GM19023 (cell line): Measurements from ENCODE around the gene SUGCT.

Experiments
- ATAC-seq: cut with Tn5 transposase; IDR thresholded peaks from one replicate; pipeline ENCODE4 v1.9.1; 2021; ENCODE audit warnings: mild to moderate bottlenecking, moderate library complexity; ENCODE audit not compliant: unreplicated experiment

The SUGCT gene

DNA sequence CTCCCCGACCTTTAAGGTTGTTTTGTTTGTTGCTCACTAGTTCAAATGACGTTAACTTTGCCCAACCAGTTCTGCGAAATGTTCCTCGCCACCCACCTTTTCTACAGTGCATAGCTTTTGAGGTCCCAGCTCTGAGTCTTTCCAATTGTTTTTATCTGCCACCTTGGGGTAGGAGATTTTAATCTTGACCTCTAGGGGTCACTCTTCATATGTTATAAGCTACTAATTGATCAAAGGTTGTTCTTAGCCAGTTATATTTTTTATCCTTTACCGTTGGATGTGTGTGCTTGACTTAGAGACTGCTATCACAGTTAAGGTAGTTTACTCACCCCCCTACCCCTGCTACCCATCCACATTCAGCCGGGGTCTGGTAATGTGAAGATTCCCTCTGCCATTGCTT, 372.4 kb downstream of the SUGCT start:
- ATAC-seq: no peak

DNA sequence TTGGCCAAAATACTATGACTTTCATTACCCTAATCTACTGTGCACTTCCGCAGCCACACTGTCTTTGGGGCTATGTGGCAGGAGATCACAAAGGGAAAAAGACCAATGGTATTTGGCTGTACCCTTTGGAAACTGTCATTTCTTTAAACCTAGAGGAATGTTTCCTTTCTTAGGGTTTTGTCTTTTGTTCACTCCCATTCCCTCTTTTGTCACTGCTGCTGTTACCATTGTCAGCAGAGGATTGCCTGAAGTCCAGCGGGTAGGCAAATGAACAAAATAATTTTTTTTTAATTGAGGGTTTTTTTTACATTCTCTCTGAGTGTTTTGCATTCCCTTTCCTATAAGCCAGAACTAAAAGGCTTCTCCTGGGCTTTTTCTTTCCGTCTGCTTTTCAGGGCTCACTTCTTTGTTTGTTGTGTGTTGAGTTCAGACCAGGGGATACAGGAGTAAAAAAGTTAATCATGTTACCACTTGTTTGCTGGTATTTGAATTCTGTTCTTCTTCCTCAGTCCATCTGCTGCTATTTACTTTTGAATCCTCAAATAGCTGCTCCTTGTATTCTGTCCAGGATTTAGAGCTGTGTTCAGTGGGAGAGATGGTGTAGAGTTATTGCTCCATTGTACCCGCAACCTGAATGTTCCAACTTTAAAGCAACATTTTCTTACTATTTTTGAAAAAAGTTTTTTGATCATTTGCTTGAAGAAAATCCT, 374.6 kb downstream of the SUGCT start:
- no peak for ATAC-seq

DNA sequence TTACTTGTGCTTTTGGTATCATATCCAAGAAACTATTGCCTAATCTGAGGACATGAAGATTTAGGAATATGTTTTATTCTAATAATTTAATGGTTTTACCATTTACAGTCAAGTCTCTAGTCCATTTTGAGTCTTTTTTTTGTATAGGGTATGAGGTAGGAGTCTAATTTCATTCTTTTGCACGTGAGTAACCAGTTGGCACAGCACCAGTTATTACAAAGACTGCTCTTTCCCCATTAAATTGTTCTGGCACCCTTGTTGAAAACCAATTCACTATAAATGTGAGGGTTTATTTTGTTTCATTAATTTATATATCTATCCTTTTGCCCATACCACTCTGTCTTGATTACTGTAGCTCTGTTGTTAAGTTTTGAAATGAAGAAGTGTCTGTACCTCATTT, 381.6 kb downstream of the SUGCT start:
- no peak for ATAC-seq

DNA sequence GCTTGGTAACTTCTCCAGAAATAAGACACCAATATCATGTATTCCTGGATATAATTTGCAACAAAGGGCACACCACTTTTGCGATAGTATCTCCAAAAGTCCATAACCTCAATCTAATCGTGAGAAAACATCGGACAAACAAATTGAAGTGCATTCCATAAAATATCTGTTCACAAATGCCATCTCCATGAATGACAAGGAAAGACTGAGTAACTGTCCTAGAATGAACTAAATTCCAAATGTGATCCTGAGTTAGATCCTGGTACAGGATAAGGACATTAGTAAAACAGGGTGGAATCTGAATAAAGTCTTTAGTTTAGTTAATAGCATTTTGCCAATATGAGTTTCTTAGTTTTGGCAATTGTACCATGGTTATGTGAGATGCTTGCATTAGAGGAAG, 384.2 kb downstream of the SUGCT start:
- ATAC-seq: no peak

DNA sequence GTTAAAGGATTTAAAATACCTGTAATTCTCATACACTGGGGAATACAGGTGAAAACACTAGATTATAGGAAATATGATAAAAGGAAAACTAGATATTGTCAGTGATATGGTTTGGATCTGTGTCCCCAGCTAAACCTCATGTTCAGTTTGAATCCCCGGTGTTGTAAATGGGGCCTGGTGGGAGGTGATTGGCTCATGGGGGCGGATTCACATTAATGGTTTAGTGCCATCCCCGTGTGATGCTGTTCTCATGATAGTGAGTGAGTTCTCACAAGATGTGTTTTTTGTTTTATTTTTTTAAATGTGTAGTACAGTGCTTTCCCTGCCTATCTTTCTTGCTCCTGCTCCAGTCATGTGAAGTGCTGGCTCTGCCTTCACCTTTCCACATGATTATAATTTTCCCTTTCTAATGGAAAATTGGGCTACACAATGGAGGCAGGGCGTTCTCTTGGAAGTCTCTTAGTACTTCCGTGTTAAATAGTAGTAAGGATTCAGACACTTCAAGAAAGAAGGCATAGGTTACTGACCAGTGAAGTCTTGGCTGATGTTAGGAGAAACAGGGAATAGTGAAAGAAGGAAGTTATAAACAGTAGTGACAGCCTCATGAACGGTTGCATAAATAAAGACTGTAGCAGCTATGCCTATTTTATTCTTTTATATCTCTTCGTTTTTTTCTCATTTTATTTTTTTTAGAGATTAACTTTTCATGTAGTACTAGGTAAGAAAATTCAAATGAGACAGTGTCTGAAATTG, 386.4 kb downstream of the SUGCT start:
- no peak for ATAC-seq

DNA sequence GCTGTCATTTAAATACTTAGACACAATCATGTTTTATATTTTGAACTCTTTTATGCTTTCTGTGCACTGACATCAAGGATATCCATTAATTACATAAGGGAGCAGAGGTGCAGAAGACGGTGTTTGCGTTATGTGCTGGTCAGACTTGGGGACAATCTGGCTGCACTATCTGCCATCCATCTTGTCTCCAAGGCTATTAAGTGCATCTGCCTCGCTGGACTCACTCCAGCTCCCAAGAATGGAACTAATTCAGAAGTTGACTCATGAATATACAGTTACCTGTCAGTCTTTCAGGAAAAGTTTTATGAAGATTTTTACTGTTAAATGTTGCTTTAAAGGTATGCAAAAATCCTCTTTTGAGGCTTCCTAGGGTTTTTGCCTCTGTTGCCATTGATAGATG, 391.0 kb downstream of the SUGCT start:
- ATAC-seq: no peak

DNA sequence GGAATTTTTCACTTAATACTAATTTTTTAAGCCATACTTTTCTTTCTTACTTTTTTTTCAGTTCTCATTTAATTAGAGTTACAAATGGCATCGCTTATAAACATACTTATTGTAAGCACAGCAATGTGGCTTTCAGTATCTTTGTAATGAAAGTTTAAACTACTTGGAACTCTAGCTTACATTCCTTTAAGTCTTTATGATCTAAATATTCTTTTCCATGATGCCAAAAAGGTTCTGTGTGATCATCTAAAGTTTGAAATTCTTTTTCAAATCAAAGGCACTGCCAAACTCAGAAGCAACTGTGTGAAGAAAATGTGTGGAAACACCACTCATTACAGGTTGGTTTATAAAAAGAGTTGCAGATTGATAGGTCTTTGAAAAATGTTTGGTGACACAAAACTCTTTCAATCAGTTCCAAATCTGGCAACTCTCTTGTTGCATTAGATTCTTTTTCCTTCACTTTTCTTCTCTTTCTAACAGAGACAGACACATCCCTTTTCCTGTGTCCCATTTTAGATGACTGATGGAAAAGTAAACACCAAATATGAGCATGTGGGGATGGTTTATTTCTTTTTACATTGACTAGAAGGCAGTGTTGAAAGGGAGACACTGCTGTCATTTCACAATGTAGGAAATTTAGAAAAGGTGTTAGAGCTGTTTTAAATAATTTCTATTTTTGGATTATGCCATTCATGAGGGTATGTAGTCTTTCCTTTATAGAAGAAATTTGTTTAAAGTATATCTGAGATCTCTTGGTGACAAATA, 392.3 kb downstream of the SUGCT start:
- no peak for ATAC-seq

DNA sequence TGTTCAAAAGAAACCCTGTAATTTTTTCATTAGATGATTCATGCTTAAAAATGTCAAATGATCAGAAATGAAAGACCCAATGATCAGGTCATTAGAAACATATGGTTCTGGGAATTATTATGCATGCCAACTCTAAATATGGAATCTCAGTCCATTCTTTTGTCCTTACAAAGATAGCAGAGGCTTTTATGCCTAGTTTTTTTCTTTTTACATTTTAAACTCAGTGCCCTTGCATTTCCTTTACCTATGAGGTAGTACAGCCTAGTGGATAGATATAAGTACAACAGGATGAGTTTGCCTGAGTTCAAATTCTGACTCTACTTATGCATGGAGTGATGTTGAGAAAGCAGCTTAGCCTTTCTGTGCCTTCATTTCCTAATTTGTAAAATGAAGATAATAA, 392.9 kb downstream of the SUGCT start:
- no peak for ATAC-seq

DNA sequence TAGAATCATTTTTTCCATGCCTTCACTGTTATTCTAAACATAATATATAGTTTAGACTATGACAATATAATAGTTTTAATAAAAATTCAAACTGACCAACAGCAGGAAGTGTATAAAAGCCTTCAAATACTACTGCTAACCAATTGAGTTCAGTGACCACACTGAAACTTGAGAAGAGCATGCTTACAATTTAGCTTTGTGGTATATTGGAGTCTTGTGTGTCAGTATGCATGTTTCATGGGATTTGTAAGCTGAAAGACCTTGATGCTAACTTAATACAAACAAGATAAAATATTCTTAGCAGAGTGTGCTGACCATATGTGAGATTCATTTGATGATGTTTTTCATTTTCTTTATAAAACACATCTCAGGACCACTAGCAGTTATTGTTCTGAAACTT, 395.5 kb downstream of the SUGCT start:
- no peak for ATAC-seq

DNA sequence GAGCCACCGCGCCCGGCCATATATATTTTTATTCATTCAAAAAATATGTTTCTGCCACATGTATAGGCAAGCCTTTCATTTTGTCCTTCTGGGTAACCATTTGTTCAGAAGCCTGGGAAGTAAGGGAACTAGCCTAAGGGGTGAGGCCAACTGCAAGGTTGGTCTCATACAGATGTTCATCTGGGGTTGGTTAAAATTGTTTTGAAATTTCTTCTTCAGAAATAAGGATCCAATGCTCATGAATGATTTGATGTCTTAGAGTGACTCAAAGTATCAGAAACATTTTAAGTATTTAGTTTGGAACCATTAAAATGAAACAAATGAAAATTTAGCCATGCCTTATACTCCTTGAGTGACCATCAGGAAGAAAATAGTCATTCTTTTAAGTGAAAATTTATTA, 397.2 kb downstream of the SUGCT start:
- ATAC-seq: no peak

DNA sequence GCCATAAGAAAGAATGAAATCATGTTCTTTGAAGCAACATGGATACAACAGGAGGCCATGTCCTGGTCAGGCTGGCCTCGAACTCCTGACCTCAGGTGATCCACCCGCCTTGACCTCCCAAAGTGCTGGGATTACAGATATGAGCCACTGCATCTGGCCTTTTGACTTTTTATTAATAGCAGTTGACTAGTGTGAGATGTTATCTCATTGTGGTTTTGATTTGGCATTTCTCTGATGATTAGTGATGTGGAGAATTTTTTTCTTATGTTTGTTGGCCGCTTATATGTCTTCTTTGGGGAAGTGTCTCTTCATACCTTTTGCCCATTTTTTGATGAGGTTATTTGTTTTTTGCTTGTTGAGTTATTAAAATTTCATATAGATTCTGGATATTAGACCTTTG, 400.9 kb downstream of the SUGCT start:
- no peak for ATAC-seq

DNA sequence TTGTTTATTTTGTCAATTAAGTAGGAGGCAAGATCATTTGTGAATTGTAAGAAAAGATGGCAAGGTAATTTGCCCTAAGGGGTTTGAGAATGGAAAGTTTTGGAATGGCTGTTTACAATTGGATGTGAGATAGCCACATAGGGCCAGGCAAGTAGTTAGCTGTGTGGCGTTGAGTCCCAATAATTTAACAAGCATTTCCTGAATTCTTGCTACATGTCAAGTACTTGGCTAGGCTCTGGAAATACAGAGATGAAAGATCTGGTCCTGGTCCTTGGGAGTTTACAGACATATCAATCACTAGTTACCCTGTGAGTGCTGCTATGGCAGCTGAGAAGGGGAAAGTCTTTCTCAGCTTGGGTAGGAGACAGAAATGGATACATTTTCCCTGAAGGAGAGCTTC, 401.6 kb downstream of the SUGCT start:
- ATAC-seq: no peak

DNA sequence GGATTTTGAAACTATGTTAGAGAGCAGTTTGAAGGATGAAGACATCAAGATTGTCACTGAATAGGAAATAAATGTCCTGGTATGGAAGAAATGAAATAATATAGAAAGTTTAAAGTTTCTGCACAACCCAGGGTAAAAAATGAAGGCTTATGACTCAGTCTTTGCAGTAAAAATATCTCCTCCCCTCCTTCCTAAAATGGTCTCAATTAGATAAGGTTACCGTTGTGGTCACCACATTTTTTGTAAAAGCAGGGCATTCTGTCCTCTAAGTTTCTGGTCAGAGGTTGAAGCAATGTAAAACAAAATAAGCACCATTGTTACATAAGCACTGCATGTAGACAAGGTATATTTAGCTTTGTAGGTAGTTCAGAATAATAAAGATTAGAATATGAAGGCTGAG, 403.5 kb downstream of the SUGCT start:
- ATAC-seq: no peak

DNA sequence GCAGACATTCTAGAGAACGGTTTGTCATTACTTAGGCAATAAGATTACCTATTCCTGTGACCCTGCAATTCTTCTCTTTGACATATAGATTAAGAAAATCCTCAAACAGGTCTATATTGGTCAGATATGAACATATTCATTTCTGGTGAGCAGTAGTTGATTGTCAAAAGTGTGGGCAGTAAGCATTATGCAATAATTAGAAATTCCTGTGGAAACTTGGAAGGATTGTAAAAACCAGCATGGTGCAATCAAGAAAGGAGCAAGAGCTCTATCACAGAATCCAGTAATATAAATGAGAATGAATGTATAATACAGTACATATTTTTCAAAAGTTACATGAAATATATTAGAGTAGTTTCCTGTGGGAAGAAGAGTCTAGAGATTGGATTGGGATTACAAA, 406.5 kb downstream of the SUGCT start:
- no peak for ATAC-seq

DNA sequence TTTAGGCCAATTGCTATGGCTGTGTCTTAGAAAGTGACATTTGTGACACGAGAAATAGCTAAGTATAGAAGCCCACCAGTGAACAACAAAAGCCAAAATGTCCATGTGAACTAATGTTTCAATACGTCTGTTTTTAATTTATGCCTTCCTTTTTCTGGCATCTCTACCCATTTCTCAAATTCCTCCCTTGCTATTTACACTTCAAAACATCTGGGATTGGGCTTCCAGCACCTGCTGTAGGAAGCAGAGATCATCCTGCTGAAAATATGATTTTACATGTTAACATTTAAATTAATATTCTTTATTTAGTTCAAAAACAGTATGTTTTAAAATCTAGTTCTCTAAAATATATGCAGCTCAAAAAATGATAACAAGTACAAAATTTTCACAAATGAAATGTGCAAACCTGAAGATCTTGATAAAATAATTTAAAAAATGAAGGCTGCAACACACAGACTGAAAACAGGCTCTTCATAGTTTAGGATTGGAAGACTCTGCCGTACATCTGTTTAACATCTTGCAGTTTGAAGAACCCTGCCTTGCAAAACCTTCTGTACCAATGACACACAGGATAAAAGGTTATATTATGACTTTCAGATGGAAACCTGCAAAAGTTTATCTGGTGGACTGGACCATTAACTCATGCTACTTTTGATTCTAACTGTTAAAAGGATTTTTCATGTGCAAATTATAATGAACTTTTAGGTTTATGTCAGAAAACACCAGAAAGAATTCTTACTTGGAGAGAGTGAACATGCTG, 408.4 kb downstream of the SUGCT start:
- ATAC-seq: no peak

DNA sequence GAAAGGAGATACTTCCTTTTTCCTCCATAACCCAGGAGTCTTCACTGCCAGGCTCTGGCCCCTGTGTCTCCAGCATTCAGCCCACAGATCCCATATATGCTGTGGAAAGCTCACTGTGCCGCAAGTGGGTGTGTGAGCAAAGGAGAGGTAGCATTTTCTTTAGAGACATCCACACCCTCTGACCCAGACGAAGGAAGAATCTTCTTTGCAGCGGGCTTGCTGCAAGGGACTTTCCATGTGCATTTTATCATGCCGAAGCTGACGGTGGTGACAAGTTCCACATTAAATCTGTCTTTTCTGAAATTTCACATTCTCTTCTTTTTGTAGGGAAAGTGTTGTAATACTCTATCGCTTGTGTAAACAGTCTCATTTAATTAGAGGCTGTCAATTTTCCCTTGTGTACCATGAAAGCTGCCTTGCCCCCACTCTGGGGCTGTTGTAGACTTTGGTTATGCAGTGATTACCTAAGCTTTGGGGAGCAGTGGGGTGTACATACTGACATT, 409.5 kb downstream of the SUGCT start:
- ATAC-seq: no peak

DNA sequence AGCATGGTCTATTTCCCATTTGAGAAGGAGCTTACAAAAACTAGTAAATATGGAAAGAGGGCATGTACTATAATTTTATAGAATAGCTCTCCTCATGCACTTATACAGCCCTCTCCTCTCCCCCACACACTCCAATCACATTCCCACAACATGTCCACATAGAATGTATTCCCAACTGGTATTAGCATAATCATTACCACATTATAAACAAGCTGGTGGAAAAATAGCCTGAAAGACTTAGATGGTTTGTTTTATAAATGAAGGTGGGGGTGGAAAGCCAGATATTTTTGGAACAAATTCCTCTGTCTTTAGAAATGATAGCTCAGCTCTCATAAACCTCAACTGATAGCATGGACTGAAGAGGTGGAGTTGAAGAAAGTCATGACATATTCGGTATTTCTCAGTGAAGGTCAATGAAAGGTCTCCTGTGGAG, 410.1 kb downstream of the SUGCT start:
- ATAC-seq: no peak

DNA sequence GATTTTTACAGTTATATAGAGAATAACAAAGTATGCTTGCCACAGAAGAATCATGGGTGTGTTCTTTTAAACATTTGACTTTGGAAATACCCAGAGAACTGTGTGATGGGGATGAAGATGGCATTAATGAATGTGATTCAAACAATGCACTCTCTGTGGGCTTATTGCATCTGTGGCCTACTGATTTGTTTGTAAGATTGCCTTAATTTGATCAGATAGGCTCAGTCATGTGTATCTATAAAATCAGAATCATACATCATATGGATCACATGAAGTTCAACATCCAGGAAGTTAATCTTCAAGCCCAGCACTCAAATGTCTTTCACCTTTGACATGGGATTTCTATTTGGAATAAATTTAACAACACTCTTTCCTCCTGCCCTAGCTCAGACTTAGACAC, 410.9 kb downstream of the SUGCT start:
- no peak for ATAC-seq

DNA sequence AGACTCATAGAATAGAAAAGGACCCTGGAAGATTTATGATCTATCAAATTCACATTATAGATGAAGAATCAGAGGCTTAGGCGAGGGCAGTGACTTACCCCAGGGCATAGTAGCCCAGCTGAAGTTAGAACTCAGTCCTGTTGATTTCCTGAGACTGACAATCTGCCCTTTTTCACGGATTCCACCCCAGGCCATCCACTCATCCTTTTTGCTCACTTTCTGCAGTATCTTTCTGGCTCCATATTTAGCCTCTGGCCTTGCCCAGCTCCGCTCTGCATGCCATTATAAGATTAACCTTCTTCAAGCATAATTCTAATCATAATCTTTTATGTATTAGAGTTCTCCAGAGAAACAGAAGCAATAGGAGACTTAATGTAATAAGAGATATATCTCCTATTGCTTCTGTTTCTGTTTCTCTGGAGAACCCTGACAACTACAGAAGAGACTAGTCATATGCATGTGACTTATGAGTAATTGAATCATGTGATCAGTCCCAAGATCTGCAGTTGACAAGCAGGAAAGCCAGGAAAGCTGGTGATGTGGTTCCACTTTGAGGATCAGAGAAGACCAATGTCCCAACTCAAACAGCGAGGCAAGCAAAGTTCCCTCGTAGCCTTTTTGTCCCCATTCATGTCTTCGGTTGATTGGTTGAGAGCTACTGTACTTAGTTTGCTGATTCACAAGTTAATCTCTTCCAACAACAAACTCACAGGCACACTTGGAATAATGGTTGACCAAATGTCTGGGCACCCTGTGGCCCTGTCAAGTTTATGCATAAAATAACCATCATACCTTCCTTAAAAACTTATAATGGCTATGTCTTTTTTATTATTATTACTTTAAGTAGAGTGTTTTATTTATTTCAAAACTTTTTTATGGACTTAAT, 412.1 kb downstream of the SUGCT start:
- no peak for ATAC-seq
